CD14-positive monocyte (primary cell): Measurements from ENCODE around the gene QPCT. TPM values are rescaled to one million over a fixed set of nuclear protein-coding genes. Genes with fewer than 3 reads are reported as not detected.
A peak's percentile ranks its signal among the peaks of the same experiment; 100 is the strongest.

Experiments used
- DNase-seq, 3 donors: peaks; one replicate each; pipeline ENCODE4 v3.0.0-alpha.2; 2011 to 2022
- H2AFZ ChIP-seq: 2 replicates; pipeline ENCODE4 v1.6.0; 2012; ENCODE audit warnings: mild to moderate bottlenecking, low read depth, low read length, inconsistent platforms; ENCODE audit not compliant: insufficient read depth, poor library complexity, severe bottlenecking
- H3K27ac ChIP-seq, 2 donors: 1 replicate in 1 of 2; 2 replicates in 1 of 2; pipeline ENCODE4 v1.5.1; 2012 to 2013; ENCODE audit warnings: low read length in 2 of 2, control low read depth in 1 of 2, inconsistent platforms in 1 of 2, low read depth in 1 of 2, mild to moderate bottlenecking in 1 of 2
- H3K27me3 ChIP-seq, 2 donors: one replicate each; pipeline versions ENCODE4 v1.6.0 to v1.6.1; 2011 to 2013; ENCODE audit warnings: low read length in 2 of 2; ENCODE audit not compliant: control insufficient read depth in 2 of 2, insufficient read depth in 2 of 2
- H3K36me3 ChIP-seq, 2 donors: replicated peaks in 1 of 2; 1 replicate in 1 of 2; 2 replicates in 1 of 2; pipeline versions ENCODE4 v1.5.1 to v1.6.1; 2012 to 2013; ENCODE audit warnings: low read length in 2 of 2, control low read depth in 1 of 2, inconsistent platforms in 1 of 2, mild to moderate bottlenecking in 1 of 2; ENCODE audit not compliant: insufficient read depth in 2 of 2, control insufficient read depth in 1 of 2
- H3K4me1 ChIP-seq, 2 donors: 1 replicate in 1 of 2; 2 replicates in 1 of 2; pipeline versions ENCODE4 v1.5.1 to v1.6.1; 2012 to 2013; ENCODE audit warnings: low read length in 2 of 2, control low read depth in 1 of 2, inconsistent platforms in 1 of 2, mild to moderate bottlenecking in 1 of 2, moderate library complexity in 1 of 2; ENCODE audit not compliant: insufficient read depth in 2 of 2, control insufficient read depth in 1 of 2
- H3K4me2 ChIP-seq: replicated peaks from 2 replicates; pipeline ENCODE3; 2012; ENCODE audit warnings: low read length, moderate library complexity, mild to moderate bottlenecking; ENCODE audit not compliant: poor library complexity, severe bottlenecking; ENCODE audit errors: extremely low read depth
- H3K4me3 ChIP-seq, 3 experiments: fragments of 200-600 bp in 1 of 3; sonication (generic) in 1 of 3; replicated peaks in 1 of 3; 1 replicate in 2 of 3; 2 replicates in 1 of 3; pipeline ENCODE4 v1.5.1; 2011 to 2013; ENCODE audit warnings: low read length in 3 of 3, mild to moderate bottlenecking in 3 of 3, control low read depth in 2 of 3, low read depth in 2 of 3, inconsistent platforms in 1 of 3, moderate library complexity in 1 of 3
- H3K79me2 ChIP-seq: 2 replicates; pipeline ENCODE4 v1.6.0; 2012; ENCODE audit warnings: mild to moderate bottlenecking, control low read depth, inconsistent platforms, low read length, moderate library complexity; ENCODE audit not compliant: insufficient read depth
- H3K9ac ChIP-seq: 2 replicates; pipeline ENCODE4 v1.6.0; 2017; ENCODE audit warnings: low read length, mild to moderate bottlenecking; ENCODE audit not compliant: insufficient read depth, poor library complexity, severe bottlenecking
- H3K9me3 ChIP-seq, 2 donors: replicated peaks in 1 of 2; 1 replicate in 1 of 2; 2 replicates in 1 of 2; pipeline versions ENCODE4 v1.5.1 to v1.6.1; 2012 to 2013; ENCODE audit warnings: low read length in 2 of 2, control low read depth in 1 of 2; ENCODE audit not compliant: control insufficient read depth in 1 of 2, insufficient read depth in 1 of 2
- H4K20me1 ChIP-seq: 2 replicates; pipeline ENCODE4 v1.6.0; 2012; ENCODE audit warnings: mild to moderate bottlenecking, low read length, control low read depth, moderate library complexity; ENCODE audit not compliant: insufficient read depth
- H3K27ac Mint-ChIP-seq, 7 donors: one replicate each; pipeline ENCODE4 v1.8.0; 2020; ENCODE audit warnings: mild to moderate bottlenecking in 7 of 7, mixed read lengths in 7 of 7, moderate library complexity in 6 of 7, inconsistent platforms in 2 of 7
- H3K27me3 Mint-ChIP-seq, 3 donors: one replicate each; pipeline ENCODE4 v1.8.0; 2021 to 2022; ENCODE audit warnings: low read depth in 3 of 3, mild to moderate bottlenecking in 3 of 3, mixed read lengths in 3 of 3, moderate library complexity in 3 of 3, inconsistent platforms in 1 of 3
- H3K36me3 Mint-ChIP-seq, 2 donors: one replicate each; pipeline ENCODE4 v1.8.0; 2020; ENCODE audit warnings: mixed read lengths in 2 of 2, inconsistent platforms in 1 of 2, mild to moderate bottlenecking in 1 of 2
- H3K4me1 Mint-ChIP-seq: one replicate; pipeline ENCODE4 v1.8.0; 2020; ENCODE audit warnings: mild to moderate bottlenecking, mixed read lengths
- H3K4me3 Mint-ChIP-seq, 2 donors: one replicate each; pipeline ENCODE4 v1.8.0; 2020; ENCODE audit warnings: mild to moderate bottlenecking in 2 of 2, mixed read lengths in 2 of 2, moderate library complexity in 1 of 2
- H3K9me3 Mint-ChIP-seq, 7 donors: one replicate each; pipeline ENCODE4 v1.8.0; 2020 to 2022; ENCODE audit warnings: mixed read lengths in 7 of 7, mild to moderate bottlenecking in 6 of 7, moderate library complexity in 6 of 7, inconsistent platforms in 2 of 7
- WGBS: methylation state at CpG from one replicate; pipeline ENCODE4 v1.1.5; 2013; ENCODE audit warnings: missing lambda C conversion rate; ENCODE audit not compliant: insufficient coverage; 5-methylcytosine and 5-hydroxymethylcytosine counted together
- intact Hi-C, 2 donors: fragments of 100-400 bp; cut with micrococcal nuclease; formaldehyde crosslinking; loops; one replicate each; pipeline versions ENCODE4 v1.15.0 to v1.15.1; 2023
- polyA plus RNA-seq, 3 donors: library from polyadenylated mRNA; depleted of rRNA in 1 of 3; unstranded in 2 of 3; stranded (reverse) in 1 of 3; fragments of 300-500 nt in 2 of 3; fragments of >200 nt in 1 of 3; fragmentation: Illumina TruSeq in 2 of 3; gene quantifications; 1 replicate in 2 of 3; 2 replicates in 1 of 3; pipeline ENCODE4 v1.2.3, GENCODE V29; 2012 to 2021
- TF ChIP-seq, protein P1 (sequence below): fragments of 200-600 bp; IDR thresholded peaks from one replicate; pipeline ENCODE4 v1.8.0; 2022; ENCODE audit warnings: antibody characterized with exemption, mild to moderate bottlenecking

QPCT gene
- polyA plus RNA-seq, 3 donors, result 54.7 to 302 (median 272) TPM

DNA sequence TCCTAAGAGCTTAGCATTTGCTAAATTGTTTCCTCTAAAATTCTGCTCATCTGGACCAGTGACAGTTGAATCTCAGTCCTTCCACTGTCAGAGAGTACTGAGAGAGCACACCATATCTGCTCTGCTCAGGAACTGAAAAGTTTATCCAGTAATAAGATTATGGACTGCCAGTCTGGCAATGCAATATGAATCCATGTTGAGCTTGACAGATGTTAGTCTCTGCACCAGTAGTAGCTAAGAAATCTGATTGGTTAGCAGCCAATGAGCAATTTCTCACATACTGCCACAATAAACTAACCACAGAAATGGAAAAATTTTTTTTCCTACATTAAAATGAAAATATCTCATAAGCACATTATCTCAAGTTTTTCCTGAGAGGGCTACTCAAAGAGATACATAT, 22.1 kb upstream of the QPCT start:
- Histone ChIP-seq H3K79me2 (peaks cover 62% of the 10 kb centered on the region), H3K4me3 (peak overlapping the region in 1 of 3 experiments; percentile 96), H2AFZ (no peak overlapping the region), H3K36me3 (no peaks in the 10 kb centered on the region), H3K9me3 (no peaks in the 10 kb centered on the region), H3K27me3 (no peaks in the 10 kb centered on the region), H4K20me1 (peaks cover 7% of the 10 kb centered on the region), H3K4me2 (peak overlapping the region; percentile 78), H3K4me1 (peaks cover 50 to 74% of the 10 kb centered on the region in 2 donors), H3K9ac (no peak overlapping the region), H3K27ac (no peak overlapping the region)
- no peak for DNase-seq
- TF ChIP-seq, protein P1, sequence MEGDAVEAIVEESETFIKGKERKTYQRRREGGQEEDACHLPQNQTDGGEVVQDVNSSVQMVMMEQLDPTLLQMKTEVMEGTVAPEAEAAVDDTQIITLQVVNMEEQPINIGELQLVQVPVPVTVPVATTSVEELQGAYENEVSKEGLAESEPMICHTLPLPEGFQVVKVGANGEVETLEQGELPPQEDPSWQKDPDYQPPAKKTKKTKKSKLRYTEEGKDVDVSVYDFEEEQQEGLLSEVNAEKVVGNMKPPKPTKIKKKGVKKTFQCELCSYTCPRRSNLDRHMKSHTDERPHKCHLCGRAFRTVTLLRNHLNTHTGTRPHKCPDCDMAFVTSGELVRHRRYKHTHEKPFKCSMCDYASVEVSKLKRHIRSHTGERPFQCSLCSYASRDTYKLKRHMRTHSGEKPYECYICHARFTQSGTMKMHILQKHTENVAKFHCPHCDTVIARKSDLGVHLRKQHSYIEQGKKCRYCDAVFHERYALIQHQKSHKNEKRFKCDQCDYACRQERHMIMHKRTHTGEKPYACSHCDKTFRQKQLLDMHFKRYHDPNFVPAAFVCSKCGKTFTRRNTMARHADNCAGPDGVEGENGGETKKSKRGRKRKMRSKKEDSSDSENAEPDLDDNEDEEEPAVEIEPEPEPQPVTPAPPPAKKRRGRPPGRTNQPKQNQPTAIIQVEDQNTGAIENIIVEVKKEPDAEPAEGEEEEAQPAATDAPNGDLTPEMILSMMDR, result no peak
- H3K27ac Mint-ChIP-seq, result no peak overlapping the region
- H3K27me3 Mint-ChIP-seq, result peaks cover 0 to 2% (median 0%) of the 10 kb centered on the region in 3 donors
- H3K9me3 Mint-ChIP-seq, result peaks cover 0 to 1% (median 0%) of the 10 kb centered on the region in 7 donors
- H3K4me1 Mint-ChIP-seq, result peaks cover 69% of the 10 kb centered on the region
- intact Hi-C loops, result no loop called here
- no peak overlapping the region for H3K4me3 Mint-ChIP-seq
- H3K36me3 Mint-ChIP-seq, result no peaks in the 10 kb centered on the region

DNA sequence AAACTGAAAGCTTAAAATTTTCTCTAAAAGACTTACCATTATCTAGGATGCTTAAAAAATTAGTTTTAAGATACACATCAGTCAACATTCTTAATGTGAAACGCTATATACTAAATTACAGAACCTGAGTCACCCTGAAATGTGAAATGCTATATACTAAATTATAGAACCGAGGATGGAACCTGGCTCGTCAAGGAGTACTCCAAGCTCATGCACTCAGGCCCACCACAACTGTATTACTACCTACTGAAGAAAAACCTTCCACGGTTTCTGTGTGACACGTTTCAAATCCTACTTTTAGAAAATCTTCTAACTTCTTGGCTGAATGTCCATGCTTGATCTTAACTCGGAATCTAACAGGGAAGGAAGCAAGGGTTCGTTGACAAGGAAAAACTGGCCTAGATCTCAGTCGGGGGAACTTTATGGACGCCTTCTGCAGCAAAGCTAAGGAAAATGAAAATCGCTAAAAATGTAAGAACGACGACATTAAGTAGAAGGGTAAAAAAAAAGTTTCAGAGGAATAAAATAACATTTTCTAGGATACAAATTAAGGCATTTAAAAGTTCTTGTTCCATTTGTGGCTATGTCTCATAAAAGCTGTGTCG, 21.2 kb upstream of the QPCT start:
- TF ChIP-seq, protein P1, result no peak
- 16% methylated on average over 8 of the region's 13 CpGs for WGBS
- Mint-ChIP-seq H3K36me3 (no peaks in the 10 kb centered on the region), H3K27ac (peak overlapping the region; percentile 2 to 95 (median 90)), H3K27me3 (peaks cover 0 to 2% (median 0%) of the 10 kb centered on the region in 3 donors), H3K4me1 (peaks cover 60% of the 10 kb centered on the region), H3K4me3 (peak overlapping the region; percentile 91 to 98), H3K9me3 (peaks cover 0 to 1% (median 0%) of the 10 kb centered on the region in 7 donors)
- Histone ChIP-seq H3K4me2 (peak overlapping the region; percentile 78), H3K9ac (peak overlapping the region; percentile 83), H3K36me3 (no peaks in the 10 kb centered on the region), H4K20me1 (peaks cover 7% of the 10 kb centered on the region), H3K4me1 (peaks cover 41 to 65% of the 10 kb centered on the region in 2 donors), H3K4me3 (peak overlapping the region; percentile 91 to 97 (median 96)), H3K9me3 (no peaks in the 10 kb centered on the region), H3K27me3 (no peaks in the 10 kb centered on the region), H3K79me2 (peaks cover 55% of the 10 kb centered on the region), H3K27ac (peak overlapping the region in 1 of 2 donors; percentile 82), H2AFZ (peak overlapping the region; percentile 81)
- intact Hi-C loops, result no loop called here
- no peak for DNase-seq
